GM19035 (cell line): ENCODE results near the gene DSCAML1.
A peak's percentile ranks its signal among the peaks of the same experiment; 100 is the strongest.

Experiments used
- ATAC-seq: cut with Tn5 transposase; IDR thresholded peaks from one replicate; pipeline ENCODE4 v1.9.1; 2021; ENCODE audit not compliant: unreplicated experiment

DSCAML1 gene

DNA sequence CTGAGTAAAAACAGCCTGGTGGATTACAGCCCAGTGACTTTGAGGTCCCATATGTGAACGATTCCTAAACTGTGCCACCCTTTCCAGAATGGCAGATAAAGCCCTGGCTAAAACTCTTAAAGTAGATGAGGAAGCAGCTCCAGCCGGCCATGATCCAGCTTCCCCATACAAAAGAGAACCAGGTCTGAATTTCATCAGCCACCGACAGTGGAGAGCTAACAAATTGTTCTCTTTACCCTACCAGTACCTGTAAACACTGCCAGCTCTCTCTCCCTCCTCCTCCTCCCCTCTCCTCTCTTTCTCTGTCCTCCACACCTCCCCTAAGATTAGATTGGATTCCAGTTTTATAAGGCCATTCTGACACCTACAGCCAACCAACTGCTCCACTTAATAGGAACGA lies 176.9 kb downstream of the DSCAML1 start:
- ATAC-seq: no peak

DNA sequence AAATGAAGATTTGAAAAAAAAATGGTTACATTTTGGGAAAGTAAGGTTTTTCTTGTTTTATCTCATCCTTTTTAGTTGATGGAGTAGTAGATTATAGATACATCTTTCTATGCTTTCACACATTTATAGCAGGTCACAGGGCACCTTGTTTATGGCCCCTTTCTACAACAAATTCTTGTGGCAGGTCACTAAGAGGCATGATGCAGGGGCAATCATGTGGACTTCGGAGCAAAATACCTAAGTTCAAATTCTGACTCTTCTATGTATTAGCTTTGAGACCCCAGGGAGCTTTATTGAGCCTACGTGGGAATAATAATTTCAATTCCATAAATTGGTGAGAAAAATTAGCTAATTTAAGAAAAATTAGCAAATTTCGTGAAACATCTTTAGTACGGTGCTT lies 177.4 kb downstream of the DSCAML1 start:
- no peak for ATAC-seq

GRCh38 chr11:117618982-117619355 lies 178.0 kb downstream of the DSCAML1 start:
- ATAC-seq: no peak

DNA sequence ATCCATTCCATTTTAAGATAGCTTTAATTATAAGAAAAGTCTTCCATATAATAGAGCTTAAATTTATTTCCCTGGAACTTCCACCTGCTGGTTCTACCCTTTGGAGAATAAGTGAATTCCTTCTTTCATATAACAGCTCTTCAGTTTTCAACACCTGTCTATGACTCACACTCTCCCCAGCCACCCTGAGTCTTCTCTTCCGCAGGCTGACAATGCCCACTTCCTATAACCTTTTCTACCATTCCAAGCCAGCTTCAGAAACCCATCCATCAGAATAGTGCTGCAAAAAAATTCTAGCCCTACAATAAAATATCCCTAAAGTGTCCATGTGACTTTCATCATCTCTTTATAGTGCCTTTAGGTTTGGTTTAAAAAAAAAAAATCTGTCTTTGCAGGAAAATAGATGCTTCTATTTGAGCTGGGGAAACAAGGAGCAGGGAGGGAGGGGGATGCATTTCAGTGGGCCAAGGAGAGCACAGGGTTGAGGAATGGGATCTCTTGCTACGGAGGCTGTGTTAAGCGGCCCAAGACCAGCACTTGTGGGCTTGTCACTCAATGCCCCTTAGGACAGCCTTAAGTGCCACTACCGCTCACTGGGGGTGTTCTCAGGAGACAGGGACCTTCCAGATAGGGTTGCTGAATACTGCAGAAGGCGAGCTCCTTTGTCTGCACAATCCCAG lies 178.6 kb downstream of the DSCAML1 start:
- ATAC-seq: no peak

DNA sequence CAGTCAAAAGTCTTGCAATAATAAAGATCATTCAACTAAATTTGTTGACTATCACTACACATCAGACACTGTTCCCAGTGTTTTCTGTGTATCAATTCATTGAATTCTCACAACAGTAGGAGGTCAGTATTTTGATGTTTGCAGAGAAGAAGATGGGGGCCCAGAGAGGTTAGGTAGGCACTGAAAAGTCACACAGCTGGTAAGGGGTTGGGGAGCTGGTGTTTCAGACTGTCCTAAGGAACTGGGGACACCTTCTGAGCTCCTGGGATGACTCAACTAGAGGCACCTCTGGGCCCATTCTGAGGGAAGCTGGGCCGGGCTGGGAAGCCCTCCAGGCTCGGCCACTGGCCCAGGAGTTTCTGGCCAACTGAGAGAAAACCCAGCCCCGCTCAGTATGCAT lies 180.0 kb downstream of the DSCAML1 start:
- ATAC-seq: no peak

- no peak for ATAC-seq
Measured at GRCh38 chr11:117614728-117615127, 182.3 kb downstream of the DSCAML1 start.

- no peak for ATAC-seq
Measured at GRCh38 chr11:117613521-117613920, 183.5 kb downstream of the DSCAML1 start.

GRCh38 chr11:117612177-117612576 lies 184.8 kb downstream of the DSCAML1 start:
- no peak for ATAC-seq

DNA sequence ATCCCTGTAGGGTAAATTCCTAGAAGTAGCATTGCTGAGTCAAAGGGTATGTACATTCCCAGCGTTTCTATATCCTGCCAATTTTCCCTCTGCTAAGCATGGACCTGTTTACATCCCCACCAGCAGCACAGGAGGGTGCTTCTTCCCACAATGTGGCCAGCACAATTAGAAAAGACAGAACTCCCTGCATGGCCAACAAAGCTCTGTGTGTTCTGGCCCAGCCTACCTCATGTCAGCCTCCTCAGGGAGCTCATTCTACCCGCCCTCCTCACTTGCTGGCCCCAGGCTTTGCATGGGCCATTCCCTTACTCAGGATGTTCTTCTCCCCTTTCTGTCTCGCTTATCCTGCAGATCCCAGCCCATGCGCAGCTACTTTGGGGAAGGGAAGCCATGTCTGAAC lies 186.1 kb downstream of the DSCAML1 start:
- ATAC-seq: no peak

- no peak for ATAC-seq
Measured at GRCh38 chr11:117610045-117610444, 187.0 kb downstream of the DSCAML1 start.

- ATAC-seq: no peak
Measured at GRCh38 chr11:117607449-117607848, 189.6 kb downstream of the DSCAML1 start.

- ATAC-seq: no peak
Measured at GRCh38 chr11:117606790-117607189, 190.2 kb downstream of the DSCAML1 start.

GRCh38 chr11:117606211-117606610 lies 190.8 kb downstream of the DSCAML1 start:
- peak; percentile 74 for ATAC-seq

- ATAC-seq: no peak
Measured at GRCh38 chr11:117605331-117605730, 191.7 kb downstream of the DSCAML1 start.

DNA sequence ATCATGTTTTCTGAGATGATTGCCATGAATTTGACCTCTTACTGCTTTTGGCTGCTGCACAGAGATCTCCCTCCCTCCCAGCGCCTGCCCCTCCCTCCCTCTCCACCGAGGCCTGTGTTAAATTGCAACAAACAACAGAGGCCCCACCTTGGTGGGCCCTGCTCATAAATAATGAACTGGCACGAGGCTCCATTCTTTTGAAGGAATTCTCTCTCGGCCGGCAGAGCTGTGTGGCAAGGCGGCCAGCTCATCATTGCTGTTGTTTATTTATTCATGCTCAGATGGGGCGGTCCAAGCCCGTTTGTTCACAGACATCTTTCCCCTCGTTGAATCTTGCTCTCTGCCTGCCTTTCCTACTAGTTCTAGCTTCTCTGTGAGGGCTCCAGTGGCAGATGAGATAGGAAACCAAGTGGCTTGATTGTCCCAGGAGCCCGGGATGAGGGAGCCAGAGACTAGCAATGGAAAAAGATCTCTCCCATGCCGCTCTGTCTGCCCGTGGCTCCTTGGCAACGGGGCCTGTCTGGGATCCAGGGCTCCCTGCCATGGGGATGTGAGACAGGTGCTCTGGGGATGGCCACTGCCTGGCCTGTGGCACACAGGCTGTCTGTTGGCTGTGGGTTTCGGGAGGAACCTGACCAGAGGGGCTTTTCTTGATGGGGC lies 192.6 kb downstream of the DSCAML1 start:
- ATAC-seq: no peak

- no peak for ATAC-seq
Measured at GRCh38 chr11:117603932-117604331, 193.1 kb downstream of the DSCAML1 start.

DNA sequence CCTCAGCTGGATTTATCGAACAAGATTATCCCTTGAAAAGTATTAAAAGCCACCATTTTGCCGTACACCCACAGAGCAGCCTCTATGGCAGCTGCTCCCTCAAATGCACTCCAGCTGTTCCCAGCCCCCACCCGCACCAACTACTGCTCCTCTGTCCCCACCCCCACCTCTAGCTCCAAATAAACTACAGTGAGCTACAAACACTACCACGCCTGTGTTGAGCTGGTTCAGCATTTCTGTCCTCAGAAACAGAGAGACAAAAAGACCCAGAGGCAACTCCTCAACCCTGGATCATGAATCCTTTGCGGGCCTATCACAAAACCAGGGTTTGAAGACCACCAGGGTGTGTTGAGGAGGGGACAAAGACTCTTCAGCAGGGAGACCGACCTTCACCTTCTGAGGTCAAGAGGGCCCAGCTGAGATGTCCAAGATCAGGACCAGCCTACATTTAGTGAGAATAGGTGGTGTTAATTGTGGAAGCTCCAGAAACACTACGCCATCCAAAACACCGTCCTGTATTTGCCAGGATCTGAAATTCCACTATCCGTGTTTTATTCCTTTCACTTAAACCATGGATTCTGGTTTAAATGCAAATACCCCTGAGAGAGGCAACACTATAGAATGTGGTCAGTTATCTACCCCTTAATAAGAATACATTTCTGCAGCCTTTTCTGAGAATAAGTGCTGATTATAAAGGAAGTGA lies 195.9 kb downstream of the DSCAML1 start:
- no peak for ATAC-seq

DNA sequence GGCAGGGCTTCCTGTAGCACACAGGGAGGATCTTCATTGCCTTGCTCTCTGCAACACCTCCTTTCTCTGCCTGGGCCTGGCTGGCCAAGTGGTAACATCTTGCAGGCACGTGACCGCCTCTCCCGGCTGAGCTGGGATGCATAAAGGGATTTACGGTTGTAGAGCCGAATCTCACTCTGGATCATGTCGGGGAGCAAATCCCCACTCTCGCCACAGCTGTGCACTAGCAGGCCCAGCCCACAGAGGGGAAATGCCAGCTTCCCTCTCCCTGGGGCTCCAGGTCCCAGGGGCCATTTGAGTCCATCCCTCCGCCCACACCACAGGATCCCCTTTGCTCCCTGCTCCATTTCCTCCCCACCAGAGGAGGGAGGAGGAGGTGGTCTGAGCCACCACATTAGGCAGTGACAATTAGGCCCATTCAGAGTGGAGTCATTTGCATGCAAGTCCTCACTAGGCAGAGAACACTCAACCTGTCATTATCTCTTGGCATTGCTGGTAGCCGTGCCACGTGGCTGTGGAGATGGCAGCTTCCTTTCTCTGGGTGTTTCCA lies 196.7 kb downstream of the DSCAML1 start:
- no peak for ATAC-seq

DNA sequence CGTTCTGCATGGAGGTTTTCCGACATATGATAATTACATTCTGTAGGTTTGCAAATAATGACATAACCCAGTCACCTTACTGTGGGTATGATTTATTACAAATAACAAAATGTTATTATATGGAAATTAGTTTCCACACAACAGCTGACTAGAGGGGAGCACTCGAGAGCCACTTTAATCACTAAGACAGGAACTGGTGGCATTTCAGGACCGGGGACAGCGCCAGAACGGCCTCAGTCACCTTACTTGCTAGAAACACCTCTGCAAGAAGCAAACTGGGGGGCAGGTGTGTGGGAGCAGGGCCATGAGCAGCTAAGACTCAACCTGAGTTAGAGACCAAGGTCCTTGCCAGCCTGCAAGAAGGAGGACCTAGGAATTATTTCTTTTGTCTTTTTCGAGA lies 199.9 kb downstream of the DSCAML1 start:
- ATAC-seq: no peak

DNA sequence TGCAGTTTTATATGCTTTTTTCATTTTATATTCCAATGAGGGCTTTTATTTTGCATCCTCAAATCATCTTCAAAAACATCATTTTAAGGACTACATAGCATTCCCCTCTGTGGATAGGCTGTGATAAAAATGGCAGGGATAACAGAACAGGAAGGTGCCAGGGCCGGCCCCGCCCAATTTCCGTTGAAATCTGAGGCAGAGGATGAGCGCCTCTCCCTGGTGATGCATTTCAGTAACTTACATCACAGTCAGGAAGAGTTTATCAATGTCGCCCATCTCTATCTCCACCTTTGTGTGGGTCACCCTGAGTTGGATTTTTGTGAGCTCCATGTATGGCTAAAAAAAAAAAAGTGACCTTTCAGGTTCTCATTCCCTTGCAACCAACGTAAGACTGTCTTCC lies 201.6 kb downstream of the DSCAML1 start:
- no peak for ATAC-seq

DNA sequence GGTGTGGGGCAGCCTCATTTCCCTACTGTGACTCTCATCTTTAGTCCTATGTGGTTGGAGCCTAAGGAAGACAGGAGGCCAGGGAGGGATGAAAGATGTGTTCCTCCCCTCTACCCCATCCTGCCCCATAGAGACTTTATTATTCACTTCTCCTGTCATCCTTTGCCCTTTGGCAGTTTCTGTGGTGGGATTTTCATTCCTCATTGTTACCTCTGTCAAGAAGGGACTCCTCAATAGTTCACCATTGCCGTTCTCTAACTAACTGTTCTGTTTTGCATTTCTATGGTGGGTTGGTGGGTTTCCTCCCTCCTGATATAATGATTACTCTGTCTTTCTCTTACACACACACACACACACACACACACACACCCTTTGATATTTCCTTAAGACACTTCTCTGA lies 202.3 kb downstream of the DSCAML1 start:
- ATAC-seq: no peak

DNA sequence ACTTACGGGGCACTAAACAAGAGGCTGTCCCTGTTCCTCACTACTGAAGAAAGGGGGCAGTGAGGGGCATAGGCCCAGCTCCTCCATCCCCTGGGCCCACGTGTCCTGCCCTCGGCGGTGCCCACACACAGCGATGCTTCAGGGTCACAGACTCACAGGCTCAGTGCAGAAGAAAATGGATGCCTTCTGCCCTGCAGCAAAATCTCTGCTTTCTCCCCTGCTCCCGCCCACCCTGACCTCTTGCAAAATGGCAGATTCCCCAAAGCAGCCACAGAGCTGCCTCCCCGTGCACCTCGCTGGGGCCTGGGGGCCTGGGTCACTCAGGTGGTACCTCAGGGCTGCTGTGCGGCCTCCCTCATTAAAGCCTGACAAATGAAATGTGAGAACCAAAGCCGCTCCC lies 204.0 kb downstream of the DSCAML1 start:
- ATAC-seq: no peak
